SKM-1 treated with dmso at 0.1 percent for 144 hours (cell line): ENCODE results near the gene OSTF1.

ENCODE experiments used
- DNase-seq: peaks from one replicate; lab custom pipeline; 2025; ENCODE audit not compliant: unreplicated experiment; lab: John Stamatoyannopoulos, UW

Gene OSTF1

DNA sequence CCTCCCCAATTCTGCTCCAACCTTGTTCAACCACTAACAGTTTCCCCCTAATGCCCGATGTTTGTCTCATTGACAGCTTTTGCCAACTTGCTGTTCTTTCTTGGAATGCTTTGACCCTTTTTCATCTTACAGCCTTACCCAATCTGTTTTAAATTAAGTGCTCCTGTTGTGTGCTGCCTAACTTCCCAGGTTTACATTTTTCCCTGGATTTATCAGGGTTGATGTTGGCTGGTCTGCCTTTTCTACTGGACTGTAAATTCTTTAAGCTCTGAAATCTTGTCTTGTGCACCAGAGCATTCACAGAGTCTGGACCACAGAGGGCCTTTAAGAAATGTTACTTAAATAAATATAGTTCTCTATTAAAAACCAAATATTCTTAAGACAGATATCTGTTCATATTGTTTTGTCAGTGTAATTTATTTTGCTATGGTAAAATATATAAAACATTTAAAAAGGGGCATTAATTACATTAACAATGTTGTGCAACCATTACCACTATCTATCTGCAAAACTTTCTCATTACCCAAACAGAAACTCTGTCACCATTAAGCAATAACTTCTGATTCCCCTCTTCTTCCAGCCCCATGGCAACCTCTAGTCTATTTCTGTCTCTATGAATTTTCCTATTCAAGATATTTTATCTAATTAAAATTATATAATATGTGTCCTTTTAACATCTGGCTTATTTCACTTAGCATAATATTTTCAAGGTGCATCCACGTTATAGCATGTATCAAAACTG lies 73.0 kb downstream of the OSTF1 start:
- DNase-seq, result no peak

DNA sequence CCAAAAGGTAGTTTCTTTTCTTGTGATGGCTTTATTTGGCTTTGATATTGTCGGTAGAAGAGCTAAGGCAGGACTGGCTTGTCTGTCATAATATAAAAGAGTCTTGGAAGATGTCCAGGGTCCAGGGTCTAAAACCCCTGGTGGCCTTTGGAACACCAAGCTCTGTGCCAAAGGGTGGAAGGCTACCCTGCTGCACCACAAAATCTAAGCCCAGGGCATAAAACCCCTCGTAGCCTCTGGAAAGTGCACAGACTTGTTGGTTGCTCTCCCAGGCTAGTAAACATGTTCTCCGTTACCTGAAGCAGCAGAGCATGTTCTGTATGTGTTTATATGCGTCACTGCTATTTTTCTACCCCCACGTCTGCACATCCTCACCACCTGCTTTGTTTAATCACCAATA lies 75.5 kb downstream of the OSTF1 start:
- no peak for DNase-seq

DNA sequence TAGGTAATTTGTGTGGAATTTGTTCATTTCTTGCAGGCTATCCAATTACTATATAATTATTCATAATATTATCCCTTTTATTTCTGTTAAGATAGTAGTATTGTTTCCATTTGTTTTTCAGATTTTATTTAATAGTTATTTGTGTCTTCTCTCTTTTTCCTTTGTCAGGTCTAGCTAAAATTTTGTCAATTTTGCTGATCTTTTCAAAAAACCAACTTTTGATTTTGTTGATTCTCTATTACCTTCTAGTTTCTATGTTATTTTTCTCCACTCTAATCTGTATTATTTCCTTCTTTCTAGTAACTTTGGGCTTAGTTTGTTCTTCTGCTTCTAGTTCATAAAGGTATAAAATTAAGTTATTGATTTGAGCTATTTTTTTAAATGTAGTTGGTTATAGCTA lies 76.3 kb downstream of the OSTF1 start:
- DNase-seq, result no peak

DNA sequence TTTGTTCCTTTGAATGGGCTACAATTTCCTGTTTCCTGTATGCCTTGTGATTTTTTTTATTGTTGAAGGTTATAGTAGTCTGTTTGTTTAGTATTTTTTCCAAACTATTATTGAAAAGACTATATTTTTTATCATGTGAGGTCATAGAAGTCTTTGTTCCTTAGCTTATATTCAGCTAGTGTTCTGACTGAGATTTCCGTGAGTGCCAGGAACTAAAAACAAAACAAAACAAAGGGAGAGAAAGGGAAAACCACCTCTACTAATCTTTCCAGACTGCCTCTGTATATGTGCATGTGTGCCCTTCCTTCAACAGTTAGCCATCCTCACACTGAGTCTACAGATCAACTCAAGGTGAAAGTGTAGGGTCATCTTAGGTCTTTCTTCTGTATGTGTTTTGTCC lies 79.0 kb downstream of the OSTF1 start:
- DNase-seq, result no peak

DNA sequence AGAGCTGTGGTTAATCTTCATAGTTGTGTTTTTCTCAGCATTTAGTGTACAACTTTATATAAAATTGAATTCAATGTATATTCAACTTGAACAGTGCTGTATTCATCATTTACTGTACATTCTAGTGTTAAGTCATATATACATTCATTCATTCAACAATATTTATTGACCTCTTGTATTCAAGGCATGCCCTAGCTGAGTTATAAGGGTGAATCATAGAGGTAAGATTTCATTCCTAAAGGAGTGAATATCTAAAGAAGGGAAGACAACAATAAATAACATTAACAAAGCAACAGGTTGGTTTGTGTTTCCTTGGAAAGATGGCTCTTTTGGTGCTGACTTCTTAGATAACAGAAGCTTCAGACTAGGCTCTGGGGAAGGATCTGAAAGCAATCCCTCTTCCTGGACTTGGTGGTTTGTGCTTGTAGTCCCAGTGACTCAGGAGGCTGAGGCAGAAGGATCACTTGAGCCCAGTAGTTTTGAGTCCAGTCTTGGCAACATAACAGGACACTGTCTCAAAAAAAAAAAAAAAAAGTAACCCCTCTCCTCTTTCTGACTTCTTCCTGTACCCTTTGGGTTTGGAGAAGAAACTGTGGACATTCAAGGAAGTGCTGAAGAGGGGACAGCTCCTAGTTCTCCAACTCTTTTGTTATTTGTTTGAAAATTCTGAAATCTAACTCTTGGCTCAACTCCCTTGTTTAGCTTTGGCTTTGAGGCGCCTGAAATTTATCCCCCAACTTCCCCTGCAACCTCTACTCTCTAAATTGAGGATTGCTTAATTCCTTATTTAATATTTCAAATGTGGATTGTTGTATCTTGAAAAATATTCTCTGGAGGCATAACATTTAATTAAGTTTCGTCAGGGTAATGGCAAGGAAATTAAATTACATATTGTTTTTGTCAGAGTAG lies 80.2 kb downstream of the OSTF1 start:
- DNase-seq, result no peak

DNA sequence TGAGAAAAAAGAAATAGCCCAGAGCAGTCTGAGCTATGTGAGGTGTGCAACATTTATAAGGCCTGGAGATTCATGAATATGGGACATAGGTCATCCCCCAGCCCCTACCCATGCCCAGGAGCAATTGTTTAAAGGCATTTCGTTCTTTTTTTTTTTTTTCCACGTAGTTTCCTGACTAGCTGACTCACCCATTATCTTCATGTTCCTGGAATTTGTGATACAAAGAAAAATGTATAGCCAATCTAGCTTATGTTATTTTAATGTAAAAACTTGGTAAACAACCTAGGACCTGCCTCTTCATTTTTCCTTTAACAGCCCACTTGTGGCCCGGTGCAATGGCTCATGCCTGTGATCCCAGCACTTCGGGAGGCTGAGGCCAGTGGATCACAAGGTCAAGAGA lies 81.3 kb downstream of the OSTF1 start:
- no peak for DNase-seq

DNA sequence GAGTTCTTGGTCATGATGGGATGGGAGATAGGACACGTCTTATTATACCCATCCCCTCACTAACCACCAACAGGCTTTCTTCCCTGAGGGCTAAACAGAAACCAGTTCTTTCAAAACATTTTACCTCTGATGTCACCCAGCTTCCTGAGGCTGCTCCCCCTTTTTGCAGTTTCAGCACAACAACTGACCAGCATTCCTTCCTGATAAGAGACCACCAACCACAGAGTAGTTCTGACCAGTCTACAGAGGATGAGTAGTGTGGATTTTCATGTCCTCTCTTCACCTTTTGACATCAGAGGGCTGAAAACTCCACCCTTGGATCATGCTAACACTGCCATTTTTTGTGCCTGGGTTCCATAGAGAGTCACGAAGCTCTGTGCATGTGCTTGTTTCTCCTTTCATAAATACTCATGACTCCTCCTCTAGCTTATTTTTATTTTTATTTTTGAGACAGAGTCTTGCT lies 82.6 kb downstream of the OSTF1 start:
- no peak for DNase-seq

DNA sequence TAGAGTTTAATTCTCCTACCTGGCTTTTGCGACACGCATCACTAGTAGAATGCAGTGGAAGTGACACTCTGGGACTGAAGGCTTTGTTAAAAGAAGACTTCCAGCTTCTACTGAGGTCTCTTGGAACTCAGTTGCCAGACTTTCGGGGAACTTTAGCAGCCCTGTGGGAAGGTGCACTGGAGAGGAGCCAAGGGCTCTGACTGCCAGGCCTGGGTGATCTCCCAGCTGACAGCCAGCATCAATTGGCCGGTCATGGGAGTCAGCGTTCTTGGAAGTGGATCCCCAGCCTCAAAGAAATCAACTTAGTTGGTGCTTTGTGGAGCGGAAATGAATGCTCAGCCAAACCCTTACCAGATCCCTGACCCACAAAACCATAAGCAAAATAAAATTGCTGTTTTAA lies 87.1 kb downstream of the OSTF1 start:
- no peak for DNase-seq

DNA sequence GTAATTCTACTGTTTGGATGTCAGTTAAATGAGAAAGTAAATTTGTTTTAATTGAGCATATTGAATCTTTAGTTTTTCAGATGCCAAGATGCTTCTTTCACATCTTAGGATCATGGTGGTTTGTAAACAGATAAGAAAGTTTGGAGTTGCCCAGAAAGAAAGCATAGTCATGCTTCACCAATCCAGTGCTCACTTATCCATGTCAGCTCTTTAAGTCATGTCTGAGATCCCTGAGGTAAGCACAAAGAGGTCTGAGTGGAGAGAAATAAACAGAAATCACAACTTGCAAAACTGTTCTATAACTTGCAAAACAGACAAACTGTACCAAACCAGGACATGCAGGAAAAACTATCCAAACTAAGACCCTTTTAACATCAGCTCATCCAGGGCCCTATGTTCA lies 87.7 kb downstream of the OSTF1 start:
- DNase-seq, result no peak

DNA sequence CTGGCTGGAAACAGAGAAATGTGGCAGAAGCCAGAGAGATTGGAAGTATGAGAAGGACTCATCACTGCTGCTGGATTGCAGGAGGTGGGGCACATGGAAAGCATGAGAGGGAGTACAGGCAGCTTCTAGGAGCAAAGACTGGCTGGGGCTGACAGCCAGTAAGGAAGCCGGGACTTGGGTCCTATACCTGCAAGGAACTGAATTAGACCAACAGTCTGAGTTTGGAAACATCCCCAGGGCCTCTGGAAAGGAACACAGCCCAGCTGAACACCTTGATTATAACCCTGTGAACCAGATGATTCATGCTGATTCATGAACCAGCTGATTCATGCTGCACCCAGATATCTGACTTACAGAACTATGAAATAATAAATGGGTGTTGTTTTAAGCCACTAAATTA lies 93.4 kb downstream of the OSTF1 start:
- DNase-seq, result no peak

DNA sequence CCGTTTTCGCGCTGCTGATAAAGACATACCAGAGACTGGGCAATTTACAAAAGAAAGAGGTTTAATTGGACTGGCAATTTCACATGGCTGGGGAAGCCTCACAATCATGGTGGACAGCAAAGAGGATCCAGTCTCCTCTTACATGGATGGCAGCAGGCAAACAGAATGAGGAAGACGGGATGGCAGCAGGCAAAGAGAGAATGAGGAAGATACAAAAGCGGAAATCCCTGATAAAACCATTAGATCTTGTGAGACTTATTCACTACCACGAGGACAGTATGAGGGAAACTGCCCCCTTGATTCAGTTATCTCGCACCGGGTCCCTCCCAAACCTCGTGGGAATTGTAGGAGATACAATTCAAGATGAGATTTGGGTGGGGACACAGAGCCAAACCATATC lies 95.0 kb downstream of the OSTF1 start:
- no peak for DNase-seq

DNA sequence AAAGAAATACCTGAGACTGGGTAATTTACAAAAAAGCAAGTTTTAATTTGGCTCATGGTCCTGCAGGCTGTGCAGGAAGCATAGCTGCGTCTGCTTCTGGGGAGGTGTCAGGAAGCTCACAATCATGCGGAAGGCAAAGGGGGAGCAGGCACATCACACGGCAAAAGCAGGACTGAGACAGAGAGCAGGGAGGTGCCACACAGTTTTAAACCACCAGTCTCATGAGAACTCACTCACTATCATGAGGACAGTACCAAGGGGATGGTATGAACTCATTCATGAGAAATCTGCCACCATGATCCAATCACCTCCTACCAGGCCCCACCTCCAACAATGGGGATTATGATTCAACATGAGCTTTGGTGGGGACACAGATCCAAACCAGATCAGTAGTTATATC lies 96.2 kb downstream of the OSTF1 start:
- no peak for DNase-seq

DNA sequence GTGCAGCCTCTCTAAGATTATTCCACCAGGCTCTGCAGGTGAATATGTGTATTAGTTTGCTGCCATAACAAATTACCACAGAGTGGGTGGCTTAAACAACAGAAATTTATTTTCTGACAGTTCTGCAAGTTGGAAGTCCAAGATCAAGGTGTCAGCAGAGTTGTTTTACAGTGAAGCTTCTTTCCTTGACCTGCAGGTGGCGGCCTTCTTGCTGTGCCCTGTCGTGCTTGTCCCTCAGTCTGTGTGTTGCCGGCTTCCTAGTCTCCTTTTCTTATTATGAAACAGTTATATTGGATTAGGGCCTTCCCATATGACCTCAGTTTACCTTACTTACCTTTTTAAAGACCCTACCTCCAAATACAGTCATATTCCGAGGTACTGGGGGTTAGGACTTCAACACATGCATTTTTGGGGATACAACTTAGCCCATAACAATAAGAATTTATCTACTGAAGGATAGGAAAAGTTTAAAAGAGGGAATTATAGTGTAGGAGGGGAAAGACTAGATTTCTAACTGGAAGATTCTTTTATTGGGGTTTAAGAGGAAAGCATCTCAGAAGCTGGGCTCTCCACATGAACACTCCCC lies 97.4 kb downstream of the OSTF1 start:
- no peak for DNase-seq

DNA sequence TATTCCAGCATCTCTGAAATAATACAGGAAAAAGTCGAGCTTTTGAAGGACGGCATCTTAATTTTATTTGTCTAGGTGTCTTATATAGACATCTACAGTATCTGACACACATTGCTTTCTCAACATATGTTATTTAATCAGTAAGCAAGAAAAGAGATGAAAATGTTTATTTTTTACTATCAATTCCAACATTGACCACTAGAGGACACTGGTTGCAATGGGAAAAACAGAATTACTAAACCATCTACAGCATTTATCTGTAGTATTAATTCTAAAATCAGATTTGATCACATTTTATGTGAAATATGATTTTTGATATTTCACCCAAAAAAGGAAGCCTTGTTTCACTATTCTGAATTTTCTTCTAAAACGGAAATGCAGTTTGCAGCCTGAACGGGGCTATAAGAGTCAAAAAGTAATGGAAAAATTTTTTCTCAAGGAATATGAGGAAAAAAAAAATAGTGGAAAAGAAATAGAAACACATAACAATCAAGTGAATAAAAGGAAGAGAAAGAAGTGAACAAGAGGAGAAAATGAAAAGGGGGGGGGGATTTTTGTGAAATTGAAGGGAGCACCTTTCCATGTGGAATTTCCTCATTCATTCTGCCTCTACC lies 98.6 kb downstream of the OSTF1 start:
- DNase-seq, result no peak

DNA sequence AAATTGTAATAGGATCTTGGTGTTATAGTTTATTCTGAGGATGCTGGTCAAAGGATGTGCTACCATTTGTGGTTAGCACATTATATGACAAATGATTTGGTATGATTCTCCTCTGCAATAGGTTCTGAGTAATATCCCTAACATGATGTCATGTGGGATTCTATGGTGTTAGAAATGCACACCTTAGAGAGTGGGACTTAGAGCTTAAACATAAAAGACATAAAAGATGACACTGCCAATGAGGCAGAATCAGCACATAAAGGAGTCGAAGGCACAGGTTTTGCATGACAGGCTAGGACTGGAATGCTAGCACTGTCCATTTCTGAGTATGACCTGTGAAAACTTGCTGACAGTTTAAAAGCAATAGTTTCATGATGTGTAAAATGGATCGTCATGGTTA lies 100.4 kb downstream of the OSTF1 start:
- DNase-seq, result no peak

DNA sequence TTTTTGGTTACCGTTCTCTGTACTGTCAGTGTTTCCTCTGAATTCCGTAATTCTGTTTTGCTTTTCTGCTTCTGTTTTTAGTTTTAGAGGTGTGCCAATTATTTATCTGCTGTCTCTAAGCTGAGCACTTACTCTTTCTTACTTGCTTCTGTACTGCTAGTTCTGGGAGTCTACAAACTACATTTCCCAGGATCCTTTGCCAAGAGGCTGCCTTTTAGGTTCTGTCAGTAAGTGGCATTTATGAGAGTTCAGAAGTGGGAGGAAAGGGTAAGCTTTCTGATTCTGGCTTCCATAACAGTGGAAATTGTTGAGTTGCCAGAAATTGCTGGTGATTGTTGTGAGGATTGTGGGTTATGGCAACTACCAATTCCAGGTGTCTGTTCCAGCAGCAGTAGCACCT lies 102.4 kb downstream of the OSTF1 start:
- DNase-seq, result no peak
